Subcutaneous adipose tissue (tissue), 4 donors: ENCODE data around the gene OPCML. TPM values are rescaled to one million over a fixed set of nuclear protein-coding genes. Genes with fewer than 3 reads are reported as not detected.

ENCODE experiments used
- total RNA-seq, 4 donors: library from RNA; depleted of rRNA; stranded (reverse); fragments of >200 nt; gene quantifications; one replicate each; pipeline ENCODE4 v1.1.0, GENCODE V29; 2016
- TF ChIP-seq, protein P1 (sequence below): fragments of 450-650 bp; IDR thresholded peaks from one replicate; pipeline ENCODE4 v1.5.1; 2016; ENCODE audit warnings: low read depth, mild to moderate bottlenecking, control low read depth, antibody characterized with exemption, moderate library complexity

OPCML gene
- total RNA-seq, 4 donors from 2014 or later = under 0.01 TPM; not detected in 3

DNA sequence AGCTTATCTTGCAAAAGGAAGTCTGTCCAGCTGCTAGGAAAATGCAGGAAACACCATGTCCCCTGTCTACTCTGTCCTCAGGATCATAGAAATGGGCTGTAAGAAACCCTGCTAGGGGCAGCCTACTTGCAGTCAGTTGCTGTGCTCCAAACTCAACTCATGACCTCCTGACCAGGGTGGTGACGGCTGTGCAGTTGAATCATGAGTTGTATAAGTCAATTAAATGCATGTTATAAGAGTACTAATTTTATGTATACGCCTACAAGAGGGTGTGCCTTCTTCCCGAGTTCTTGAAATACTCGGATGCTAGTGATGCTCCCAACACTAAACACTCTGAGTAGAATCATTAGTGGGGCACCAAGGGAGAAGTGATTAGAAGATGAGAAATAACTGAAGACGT is 776.4 kb downstream of the OPCML start:
- TF ChIP-seq, protein P1, sequence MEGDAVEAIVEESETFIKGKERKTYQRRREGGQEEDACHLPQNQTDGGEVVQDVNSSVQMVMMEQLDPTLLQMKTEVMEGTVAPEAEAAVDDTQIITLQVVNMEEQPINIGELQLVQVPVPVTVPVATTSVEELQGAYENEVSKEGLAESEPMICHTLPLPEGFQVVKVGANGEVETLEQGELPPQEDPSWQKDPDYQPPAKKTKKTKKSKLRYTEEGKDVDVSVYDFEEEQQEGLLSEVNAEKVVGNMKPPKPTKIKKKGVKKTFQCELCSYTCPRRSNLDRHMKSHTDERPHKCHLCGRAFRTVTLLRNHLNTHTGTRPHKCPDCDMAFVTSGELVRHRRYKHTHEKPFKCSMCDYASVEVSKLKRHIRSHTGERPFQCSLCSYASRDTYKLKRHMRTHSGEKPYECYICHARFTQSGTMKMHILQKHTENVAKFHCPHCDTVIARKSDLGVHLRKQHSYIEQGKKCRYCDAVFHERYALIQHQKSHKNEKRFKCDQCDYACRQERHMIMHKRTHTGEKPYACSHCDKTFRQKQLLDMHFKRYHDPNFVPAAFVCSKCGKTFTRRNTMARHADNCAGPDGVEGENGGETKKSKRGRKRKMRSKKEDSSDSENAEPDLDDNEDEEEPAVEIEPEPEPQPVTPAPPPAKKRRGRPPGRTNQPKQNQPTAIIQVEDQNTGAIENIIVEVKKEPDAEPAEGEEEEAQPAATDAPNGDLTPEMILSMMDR = no peak

DNA sequence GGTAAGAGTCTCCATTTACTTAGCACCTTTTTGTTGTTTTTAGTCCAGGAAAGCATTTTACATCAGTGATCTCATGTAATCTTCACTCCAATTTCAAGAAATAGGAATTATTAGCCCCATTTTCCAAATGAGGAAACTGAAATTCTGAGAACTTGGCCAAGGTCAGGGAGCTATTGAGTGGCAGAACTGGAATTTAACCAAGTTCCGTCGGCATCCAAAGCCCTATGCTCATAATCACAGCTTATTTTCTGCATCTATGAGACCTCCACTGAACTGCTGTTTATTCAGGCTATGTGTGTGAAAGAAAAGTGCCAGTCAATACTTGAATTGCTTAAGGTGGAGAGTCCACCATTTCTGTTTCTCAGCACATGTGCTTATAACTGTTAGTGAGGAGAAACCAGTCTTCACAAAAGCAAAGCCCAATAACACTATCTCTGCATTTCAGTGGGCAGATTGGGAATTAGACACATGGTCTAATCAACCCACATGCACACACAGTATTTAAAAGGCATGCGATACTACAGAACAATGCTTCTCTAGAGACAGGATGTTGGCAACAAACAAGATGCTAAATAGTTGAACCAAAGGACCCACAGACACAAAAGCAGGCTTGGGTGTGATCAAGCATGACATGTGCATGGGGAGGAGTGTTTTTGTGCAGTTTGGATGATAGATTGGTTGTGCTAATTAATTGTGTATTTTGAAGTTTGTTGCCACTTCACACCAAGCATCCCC is 780.6 kb downstream of the OPCML start:
- TF ChIP-seq, protein P1 = no peak

DNA sequence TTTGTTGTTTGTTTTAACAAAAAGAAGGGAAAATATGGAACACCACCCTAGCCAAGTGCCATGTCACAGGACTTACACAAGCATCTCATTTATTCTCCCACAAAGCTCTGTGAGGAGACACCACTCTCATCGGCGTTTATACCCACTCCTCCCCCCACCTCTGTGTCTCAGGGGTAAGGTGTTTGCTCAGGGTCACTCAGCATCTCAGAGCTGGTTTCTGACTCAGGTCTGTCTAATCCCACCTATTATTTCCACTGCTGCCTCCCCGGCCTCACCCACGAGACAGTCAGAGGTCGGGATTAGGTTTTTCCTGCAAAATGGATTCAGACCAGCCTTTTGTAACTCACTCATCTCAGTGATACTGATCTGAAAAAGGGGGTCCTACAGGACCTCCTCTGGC is 786.0 kb downstream of the OPCML start:
- TF ChIP-seq, protein P1 = no peak

DNA sequence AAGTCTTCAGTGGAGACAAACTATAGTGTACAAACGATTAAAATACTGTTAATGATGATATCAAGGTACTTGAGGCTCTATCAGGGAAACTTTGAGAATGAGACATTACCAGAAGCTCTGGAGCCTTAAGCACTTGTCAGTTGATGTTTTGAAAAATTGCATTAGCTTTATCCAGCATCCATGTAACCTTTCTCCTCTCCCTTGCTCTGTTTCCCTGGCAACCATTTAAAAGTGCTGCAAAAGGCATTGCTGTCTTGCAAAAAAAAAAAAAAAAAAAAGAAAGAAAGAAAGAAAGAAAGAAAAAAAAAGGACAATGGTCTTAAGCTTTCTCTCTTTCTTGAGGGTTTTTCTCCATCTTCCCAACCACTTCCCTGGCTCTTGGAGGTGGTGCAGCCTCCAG is 787.0 kb downstream of the OPCML start:
- TF ChIP-seq, protein P1 = no peak

DNA sequence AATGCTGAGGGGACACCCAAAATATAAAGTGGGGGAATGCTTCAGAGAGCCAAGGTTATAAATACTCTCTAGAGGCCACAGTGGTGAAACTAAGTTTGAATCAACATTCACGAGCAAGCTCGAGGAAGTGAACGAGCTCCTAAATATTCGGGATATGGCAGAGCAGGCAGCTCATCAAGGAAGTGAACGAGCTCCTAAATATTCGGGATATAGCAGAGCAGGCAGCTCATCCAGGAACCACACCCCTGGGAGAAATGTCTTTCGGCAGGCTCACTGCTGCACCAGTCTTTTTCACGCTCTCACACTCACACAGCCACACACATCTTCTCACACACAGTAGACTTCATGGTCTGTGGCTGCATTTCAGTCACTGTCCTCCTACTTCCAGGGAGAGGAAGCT is 787.5 kb downstream of the OPCML start:
- TF ChIP-seq, protein P1 = no peak

DNA sequence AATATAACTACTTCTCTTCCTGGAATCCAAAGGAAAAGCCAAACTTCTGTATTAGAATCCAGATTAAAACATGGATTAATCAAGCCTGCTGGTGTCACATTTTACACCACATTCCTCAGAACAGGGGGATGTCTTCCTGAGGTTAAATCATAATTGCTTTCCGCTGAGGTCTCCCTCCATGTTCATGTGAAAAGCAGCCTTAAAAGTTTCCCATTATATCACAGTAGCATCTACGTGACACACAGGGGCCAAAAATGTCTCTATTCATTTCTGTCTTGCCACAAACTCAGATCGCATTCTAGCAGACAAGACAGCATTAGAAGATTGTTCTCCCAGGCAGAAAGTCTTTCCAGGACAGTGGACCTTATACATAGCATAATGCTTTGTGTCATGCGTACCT is 788.7 kb downstream of the OPCML start:
- TF ChIP-seq, protein P1 = no peak

DNA sequence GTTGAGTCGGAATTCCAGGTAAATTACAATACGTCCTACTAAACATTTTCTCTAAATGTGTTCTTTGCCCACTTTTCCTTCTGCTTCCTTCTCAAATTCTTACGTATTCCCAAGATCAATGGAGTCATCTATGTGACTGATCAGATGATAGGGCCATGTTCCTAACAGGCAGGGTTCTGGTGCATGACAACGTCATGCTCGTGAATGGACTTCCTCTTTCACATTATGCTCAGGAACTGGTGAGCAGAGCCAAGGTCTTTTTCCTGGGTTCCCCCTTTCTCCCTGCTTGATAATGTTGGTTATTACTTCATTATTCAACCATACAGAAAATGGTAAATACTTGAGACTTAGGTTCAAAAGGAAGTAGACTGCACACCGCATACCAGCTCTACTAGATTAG is 789.4 kb downstream of the OPCML start:
- TF ChIP-seq, protein P1 = no peak
